PFSK-1 (cell line): ENCODE results near the gene BAK1.

Experiments used
- POLR2AphosphoS5 ChIP-seq: IDR thresholded peaks from 2 replicates; pipeline ENCODE4 v1.6.1; 2012; ENCODE audit warnings: low read depth, mild to moderate bottlenecking, control low read depth, low read length, moderate library complexity
- REST ChIP-seq, 2 experiments: IDR thresholded peaks; 2 replicates each; pipeline versions ENCODE4 v1.6.1 to v1.8.0; 2011 to 2012; ENCODE audit warnings: low read depth in 2 of 2, low read length in 2 of 2, control low read depth in 1 of 2, inconsistent platforms in 1 of 2, mild to moderate bottlenecking in 1 of 2, moderate library complexity in 1 of 2; ENCODE audit not compliant: insufficient read depth in 1 of 2

DNA sequence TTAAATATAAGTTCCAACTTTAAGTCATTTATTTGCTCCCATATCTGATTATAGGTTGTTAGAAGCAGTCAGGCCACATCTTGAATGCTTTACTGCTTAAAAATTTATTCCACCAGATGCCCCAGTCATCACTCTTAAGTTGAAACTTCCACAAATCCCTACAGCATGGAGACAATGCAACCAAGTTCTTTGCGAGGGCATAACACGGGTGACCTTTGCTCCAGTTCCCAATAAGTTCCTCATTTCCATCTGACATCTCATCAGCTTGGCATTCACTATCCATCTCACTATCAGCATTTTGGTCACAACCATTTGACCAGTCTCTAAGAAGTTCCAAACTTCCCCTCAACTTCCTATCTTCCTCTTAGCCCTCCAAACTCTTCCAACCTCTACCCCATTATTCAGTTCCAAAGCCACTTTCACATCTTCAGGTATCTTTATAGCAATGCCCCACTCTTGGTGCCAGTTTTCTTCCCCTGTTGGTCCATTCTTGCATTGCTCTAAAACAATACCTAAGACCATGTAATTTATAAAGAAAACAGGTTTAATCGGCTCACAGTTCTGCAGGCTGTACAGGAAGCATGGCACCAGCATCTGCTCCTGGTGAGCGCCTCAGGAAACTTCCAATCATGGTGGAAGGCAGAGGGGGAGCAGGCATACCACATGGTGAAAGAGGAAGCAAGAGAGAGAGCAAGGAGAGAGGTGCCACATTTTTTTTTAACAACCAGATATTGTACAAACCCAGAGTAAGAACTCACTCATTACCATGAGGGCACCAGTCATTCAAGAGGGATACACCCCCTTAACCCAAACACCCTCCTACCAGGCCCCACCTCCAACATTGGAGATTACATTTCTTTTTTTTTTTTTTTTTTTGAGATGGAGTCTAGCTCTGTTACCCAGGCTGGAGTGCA, 25.1 kb upstream of the BAK1 start:
- TF ChIP-seq REST (IDR thresholded peaks at IDR 0.05; ENCODE audit: insufficient read depth in 1 of 2, low read depth in 2 of 2, low read length in 2 of 2) (no peak), POLR2AphosphoS5 (no peak)
